GM19324 (cell line): ENCODE measurements around the gene RASA4B.
"Not testable (repeated sequence)": the region's sequence is repeated elsewhere in the genome, so short reads cannot be mapped to it uniquely, and the experiment has no call there.

Source experiments
- ATAC-seq: cut with Tn5 transposase; IDR thresholded peaks from one replicate; pipeline ENCODE4 v1.9.1; 2021; ENCODE audit warnings: mild to moderate bottlenecking, moderate library complexity; ENCODE audit not compliant: unreplicated experiment, low FRiP score

RASA4B gene

DNA sequence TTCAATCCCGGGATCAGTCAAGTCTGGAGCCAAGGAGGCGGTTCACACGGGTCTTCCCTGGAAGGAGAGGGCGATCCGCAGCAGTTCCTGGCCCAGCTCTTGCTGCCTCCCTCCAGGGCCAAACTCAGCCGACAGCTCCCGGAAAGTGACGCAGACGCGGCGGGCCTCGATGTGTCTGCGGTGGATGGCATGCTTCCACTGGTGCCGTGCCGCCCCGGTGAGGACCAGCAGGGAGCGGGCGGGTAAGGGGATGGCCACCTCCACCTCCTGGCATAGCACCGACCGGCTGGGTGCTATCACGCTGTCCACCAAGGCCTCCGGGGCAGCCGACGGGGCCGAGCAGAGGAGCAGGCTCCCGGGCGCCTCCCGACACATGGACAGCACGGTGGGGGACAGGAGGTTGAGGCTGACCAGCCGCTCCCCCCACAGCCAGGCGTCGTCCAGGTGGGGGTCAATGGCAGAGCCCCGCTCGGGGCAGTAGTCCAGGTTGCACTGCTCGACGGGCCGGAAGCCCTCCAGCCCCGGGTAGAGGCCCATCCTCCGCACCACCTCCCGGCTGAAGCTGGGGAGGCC is 60.1 kb downstream of the RASA4B start:
- no peak for ATAC-seq

DNA sequence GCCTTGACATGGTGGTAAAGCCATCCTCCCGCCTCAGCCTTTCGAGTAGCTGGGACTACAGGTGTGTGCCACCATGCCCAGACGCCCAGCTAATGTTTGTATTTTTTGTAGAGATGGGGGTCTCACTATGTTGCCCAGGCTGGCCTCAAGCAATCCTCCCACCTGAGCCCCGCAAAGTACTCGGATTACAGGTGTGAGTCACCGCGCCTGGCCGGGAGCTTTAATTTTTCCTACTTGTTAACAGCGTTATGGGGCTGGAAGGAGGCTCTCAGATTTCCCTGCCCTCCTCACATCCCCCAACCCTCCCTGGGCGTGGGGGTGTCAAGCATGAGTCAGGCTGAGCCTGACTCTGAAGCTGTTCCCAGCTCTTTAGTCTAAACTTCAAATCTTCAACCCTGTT is 61.2 kb downstream of the RASA4B start:
- ATAC-seq = no peak

DNA sequence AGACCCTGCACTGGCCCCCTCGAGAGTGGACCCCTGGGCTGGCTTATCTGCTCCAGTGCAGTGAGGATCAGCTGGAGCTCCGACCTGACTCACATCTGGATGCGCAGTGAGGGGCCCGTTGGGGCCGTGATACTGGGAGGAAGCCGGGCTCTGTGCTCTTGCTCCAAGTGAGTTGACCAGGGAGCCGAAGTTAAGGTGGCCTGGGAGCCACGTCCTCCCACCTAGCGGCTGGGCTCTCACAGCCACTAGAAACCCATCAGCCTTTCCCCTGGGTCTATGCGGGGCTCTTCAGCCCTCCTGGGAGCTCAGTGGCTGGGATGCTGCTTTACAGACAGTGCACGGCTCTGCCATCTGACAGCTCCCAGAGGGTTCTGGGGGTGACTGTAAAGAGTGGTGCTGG is 62.0 kb downstream of the RASA4B start:
- ATAC-seq = no peak

DNA sequence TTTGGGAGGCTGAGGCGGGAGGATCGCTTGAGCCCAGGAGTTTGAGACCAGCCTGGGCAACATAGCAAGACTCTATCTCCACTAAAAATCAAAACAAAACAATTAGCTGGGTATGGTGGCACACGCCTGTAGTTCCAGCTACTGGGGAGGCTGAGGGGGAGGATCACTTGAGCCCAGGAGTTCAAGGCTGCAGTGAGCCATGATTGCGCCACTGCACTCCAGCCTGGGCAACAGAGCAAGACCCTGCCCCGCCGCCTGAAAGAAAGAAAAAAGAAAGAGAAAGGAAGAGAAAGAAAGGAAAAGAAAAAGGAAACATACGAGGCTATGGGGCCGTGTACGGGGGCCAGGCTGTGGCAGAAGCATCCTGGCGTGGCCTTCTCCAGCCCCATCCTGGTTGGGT is 62.6 kb downstream of the RASA4B start:
- ATAC-seq = not testable (repeated sequence)

DNA sequence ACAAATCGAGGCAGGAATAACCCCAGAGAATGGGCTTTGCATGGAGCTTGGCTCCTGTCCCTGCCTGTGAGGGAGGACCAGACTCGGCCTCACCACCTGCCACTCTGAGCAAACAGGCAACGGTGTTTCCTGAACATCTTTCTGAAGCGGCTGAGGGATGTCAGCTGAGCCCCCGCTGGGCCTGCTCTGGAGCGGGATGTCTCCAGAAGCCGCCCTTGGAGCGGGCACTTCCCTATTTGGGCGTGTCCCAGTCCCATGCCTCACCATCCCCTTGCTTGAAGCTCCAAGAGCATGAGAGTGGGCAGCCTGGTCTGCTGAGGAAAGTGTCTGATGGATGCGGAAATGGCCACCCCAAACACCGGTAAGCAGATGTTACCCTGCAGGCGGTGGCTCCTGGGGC is 63.1 kb downstream of the RASA4B start:
- no peak for ATAC-seq

DNA sequence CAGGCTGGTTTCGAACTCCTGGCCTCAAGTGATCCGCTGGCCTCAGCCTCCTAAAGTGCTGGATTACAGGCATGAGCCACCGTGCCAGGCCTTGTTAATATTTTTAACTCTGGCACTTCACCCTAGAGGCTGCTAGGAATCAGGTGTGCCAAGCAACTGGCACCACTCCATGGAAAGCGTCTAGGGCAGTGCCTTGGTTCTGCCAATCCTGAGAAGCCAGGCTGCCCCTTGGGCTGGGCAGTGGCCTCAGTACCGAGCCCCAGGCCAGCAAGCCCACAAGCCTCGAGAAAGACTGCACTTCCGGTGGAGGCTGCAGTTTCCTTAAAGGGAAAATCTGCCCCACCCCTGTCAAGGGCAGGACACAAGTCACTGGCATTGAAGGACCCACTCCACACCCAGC is 64.3 kb downstream of the RASA4B start:
- ATAC-seq = no peak

DNA sequence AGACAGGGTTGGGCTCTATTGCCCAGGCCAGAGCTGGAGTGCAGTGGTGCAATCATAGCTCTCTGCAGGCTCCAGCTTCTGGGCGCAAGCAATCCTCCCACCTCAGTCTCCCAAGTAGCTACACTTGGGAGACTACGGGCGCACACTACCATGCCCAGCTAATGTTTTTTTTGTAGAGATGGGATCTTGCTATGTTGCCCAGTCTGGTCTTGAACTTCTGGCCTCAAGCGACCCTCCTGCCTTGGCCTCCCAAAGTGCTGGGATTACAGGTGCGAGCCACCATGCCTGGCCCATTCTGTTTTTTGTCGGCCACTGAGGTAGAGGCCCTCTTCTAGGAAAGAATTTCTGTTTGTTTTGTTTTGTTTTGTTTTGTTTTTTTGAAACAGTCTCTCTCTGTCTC is 65.1 kb downstream of the RASA4B start:
- ATAC-seq = no peak

DNA sequence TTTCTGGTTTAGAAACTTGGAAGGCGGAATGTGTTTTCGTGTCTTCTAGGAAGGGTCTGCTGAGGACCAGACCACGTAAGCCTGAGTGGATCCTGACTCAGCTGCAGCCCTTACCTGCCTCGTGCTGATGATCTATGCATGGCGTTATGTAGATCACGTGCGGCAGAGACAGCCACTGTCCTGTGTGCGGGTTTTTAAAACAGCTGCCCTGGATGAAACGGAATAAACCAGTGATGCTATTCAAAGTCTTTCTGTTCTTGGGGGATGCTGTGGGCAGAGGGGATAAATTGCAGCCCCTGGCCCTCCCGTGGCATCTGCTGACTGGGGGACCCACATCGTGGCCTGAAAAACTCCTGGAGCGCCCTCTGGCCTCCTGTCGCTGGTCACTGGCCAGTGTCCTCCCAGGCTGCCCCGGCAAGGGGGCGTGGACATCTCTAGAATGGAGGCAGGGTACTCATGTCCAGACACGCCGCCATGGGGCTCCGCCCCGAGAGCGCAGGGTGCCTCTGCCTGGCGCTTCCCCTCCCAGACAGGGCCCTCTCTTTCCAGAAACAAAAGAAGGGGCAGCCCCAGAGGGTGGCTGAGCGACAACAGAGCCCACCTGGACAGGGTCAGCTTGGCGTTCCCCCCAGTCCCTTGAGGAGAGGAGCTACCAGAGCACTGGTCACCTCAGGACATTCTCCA is 66.1 kb downstream of the RASA4B start:
- ATAC-seq = no peak

DNA sequence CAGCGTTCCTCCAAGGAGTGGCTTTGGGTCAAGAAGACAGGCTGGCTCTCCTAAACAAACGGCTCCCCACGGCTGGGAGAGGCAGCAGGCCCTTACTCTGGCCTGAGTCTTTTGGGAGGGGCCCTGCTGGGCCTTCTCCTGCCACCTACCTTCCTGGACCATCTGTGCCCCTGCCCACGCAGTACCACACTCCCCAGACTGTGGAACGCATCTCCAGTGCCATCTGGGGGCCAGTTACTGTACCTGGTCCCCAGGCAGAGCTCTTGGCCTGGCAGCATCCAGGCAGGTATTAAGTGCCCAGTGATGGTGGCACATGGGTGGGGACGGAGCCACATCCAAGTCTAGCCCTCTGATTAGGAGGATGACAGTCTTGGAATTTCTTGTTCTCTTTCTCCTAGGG is 67.3 kb downstream of the RASA4B start:
- ATAC-seq = no peak

DNA sequence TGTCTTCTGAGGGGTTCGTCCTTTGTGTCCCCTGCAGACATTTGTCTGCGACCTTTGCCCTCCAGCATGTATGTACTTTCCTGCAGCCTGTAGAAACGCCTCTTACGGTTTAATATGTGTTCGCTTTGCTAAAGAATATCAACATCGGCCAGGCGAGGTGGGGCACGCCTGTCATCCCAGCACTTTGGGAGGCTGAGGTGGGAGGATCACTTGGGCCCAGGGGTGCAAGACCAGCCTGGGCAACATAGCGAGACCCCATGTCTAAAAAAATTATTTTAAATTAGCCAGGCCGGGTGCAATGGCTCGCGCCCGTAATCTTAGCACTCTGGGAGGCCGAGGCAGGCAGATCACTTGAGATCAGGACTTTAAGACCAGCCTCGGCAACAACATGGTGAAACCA is 68.4 kb downstream of the RASA4B start:
- ATAC-seq = no peak

DNA sequence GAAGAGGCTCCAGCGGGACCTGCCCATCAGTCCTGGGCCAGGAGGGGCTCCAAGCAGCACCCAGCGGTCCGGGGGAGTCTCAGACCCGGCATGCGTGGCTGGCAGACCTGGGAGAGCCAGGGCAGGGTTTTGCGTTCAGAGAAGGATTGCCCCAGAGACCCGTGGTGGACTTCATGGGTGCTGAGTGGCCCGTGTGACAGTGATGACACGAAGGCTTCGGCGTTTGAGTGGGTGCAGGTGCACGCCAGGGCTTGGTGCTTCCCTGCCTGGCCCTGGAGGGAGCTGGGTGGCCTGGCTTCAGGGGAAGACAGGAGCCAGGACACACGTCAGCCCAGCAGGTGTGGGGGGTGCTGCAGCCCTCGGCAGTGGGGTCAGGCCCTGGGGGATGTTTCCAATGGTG is 70.3 kb downstream of the RASA4B start:
- no peak for ATAC-seq

DNA sequence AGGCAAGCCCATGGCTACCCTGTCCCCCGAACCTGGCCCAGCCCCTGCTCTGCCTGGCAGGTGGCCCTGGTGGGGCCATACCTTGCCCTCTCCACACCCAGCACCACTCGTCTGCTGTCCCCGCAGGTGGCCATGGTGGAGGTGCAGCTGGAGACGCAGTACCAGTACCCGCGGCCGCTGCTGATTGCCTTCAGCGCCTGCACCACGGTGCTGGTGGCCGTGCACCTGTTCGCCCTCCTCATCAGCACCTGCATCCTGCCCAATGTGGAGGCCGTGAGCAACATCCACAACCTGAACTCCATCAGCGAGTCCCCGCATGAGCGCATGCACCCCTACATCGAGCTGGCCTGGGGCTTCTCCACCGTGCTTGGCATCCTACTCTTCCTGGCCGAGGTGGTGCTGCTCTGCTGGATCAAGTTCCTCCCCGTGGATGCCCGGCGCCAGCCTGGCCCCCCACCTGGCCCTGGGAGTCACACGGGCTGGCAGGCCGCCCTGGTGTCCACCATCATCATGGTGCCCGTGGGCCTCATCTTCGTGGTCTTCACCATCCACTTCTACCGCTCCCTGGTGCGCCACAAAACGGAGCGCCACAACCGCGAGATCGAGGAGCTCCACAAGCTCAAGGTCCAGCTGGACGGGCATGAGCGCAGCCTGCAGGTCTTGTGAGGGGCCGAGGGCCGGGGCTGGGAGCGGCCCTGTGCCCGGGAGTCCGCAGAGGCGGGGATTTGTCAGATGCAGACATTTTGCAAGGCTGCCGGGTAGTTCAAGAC is 71.0 kb downstream of the RASA4B start:
- no peak for ATAC-seq

DNA sequence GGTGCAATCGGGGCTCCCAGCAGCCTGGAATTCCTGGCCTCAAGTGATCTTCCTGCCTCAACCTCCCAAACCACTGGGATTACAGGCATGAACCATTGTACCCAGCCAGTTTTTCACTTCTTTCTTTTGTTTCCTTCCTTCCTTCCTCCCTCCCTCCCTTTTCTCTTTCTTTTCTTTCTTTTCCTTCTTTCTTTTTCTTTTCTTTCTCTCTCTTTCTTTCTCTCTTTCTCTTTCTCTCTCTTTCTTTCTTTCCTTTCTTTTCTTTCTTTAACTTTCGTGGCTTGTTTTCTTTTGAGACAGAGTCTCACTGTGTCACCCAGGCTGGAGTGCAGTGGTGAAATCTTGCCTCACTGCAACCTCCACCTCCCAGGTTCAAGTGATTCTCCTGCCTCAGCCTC is 71.9 kb downstream of the RASA4B start:
- ATAC-seq = no peak

DNA sequence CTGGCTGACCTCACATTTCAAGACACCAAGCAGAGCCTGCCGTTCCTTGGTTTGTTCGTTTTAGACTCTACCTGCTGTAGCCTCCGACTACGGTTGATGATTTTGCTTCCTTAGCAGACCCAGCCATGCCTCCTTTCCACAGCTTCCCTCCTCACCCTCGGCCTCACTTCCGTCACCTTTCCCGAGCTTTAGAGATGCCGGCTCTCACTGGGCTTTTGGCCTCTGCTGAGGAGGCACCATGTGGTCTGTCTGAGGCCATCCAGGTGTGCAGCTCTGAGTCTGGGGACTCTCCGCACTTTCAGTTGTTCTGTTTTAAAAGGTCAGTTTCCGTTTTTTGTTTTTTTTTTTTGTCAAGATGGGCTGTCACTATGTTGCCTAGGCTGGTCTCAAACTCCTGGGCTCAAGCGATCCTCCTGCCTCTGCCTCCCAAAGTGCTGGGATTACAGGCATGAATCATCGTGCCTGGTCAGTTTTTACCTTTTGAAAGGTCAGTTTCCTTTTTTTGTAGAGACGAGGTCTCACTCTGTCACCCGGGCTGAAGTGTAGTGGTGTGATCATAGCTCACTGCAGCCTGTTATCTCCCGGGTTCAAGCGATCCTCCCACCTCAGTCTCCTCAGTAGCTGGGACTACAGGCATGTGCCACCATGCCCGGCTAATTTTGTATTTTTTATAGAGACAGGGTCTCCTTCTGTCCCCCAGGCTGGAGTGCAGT is 72.5 kb downstream of the RASA4B start:
- ATAC-seq = peak; percentile 39

DNA sequence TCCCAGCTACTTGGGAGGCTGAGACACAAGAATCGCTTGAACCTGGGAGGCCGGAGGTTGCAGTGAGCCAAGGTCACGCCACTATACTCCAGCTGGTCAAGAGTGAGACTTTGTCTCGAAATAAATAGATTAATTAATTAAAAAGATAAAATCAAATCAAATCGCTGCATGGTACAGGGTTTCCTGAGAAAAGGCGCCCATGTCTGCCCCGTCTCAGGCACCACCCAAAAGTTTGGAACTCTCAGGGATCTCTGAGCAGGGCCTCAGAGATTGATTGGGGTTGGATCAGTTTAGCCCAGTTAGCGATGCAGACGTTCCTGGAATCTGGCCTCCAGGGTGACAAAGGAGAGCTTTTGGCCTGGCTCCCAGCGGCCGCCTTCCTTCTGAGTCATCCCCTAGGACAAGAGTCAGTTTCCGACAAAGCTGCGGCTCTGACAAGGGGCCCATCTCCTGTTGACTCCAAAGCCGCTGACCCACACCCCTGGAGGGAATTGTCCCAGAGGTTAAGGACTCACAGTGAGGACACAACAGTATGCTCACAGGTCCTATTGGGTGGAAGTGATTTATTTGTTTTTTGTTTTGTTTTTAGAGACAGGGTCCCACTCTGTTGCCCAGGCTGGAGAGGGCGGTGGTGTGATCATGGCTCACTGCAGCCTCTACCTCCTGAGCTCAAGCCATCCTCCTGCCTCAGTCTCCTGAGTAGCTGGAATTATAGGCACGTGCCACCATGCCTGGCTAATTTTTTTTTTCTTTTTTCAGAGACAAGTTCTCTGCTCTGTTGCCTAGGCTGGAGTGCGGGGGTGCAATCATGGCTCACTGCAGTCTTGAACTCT is 77.4 kb downstream of the RASA4B start:
- ATAC-seq = no peak

DNA sequence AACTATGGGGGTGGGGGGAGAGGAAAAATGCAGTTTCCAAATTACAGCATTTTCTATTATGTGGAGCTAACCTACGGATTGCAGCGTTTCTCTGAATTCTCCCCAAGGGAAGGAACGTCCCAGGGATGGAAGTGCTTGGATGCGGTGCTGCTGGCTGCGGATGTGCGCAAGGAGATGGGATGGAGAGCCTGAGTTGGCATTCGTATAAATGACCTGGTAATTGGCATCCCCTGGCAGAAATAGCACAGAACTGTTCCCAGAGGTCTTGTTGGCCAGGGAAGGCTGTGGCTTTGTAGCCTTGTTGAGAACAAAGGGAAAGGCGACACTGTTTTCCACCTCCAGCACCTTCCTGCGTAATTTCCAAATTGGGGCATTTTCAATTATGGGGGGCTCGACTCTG is 81.5 kb downstream of the RASA4B start:
- ATAC-seq = no peak

DNA sequence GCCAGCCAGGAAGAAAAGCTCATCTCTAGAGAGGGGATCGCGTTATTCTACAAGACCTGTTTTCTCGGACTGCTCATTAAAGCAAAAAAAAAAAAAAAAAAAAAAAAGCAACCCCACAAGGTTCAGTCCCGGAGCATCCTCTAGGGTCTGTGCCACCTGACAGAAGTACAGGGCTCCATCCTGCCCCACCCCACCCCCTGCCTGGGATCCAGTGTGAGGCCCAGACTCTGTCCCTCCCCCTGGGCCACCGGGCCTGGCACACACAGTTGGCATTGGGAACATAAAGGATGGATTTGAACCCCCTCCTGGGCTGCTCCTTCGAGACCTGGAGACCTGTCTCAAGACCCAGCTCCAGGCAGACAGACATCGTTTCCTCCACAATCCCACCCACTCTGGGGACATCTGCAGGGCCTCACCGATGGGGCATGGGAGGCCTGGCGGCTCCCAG is 83.5 kb downstream of the RASA4B start:
- no peak for ATAC-seq

DNA sequence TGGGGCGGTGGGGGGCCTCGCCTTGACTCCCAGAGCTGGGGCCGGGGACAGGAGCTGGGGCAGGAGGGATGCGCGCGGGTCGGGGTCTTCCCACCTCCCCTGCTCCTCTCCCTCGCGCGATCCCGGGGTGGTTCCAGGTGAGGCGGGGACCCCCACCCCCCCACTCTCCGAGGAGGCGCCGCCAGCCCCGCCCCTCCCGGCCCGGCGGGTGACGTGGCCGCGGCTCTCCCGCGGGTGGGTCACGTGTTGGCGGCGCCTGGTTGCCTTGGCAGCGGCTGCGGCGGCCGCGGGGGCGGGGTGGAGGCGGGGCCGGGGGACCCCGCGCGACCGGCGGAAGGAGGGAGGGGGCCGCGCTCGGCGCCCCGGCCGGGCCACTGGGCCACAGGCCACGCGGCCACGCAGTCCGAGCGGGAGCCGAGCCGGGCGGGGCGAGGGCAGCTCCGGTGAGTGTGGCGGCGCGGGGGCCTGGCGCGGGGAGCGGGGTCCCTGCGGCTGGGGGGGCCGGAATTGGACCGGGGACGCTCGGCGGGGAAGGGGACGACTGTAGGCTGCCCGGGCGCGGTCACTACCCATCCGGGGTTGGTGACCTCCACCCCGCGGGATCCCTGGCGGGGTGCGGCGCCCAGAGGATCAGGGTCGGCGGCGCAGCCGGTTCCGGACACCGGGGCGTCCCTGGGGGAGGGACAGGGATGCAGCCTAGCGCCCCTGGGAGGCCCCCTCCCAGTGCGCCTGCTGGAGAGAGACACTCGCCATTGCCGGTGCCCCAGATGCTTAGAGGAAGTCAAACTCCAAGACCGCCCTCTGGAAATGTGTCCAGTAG is 84.1 kb downstream of the RASA4B start, which contains the start of gene ORAI2:
Gene ORAI2, plus strand, starts transcription at position 357 of the 820 bp plus-strand sequence. CDS start 5,382 bp downstream, outside the sequence.
- peak; percentile 71 for ATAC-seq
